Measurements from ENCODE around the gene GINS1. TPM values are rescaled to one million over a fixed set of nuclear protein-coding genes. Genes with fewer than 3 reads are reported as not detected.

Gene GINS1
- total RNA-seq (2014; rRNA removed; shearing (Covaris generic)): 76.4 and 85.0 TPM in 2 replicates

DNA sequence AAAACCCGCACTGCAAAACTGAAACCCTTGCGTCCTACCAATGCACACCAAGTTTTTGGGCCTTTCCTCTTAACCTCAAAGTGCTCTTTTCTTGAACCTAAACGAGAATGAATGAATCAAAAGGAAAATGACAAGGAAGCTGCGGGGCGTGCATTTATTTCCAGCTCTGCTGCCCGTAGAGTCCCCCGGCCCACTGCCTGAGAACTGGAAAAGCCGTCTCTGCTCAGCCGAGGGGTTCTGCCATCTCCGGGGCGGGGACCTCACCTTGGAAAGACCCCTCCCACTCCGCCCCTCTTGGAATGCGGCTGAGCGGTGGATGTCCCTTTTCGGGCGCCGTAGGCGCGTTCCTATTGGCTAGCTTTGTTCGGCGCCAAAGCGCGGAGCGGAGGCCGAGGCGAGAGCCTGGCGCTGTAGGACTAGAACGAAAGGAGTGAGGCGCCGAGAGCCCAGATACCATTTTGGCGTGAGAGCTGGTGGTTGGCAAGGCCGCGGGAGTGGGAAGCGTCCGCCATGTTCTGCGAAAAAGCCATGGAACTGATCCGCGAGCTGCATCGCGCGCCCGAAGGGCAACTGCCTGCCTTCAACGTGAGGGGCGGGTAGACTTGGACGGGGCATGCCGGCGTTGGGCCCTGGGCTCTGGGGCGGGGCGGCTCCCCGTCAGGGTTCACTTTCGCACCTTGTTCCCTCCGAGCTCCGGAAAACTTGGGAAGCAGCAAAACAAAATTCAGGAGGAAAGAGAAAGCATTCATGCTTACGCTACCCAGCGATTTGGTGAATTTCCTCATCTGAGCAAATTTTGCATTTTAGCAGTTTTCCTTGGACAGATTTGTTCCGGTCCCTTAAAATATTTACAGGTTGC, at the start of gene GINS1:
GINS1 (plus strand) TSS at position 363 of the 859 bp plus-strand sequence; CDS start at position 511, 148 bp downstream.
- H3K27ac ChIP-seq: peak within 1 kb of the TSS; percentile 89
- DNase-seq: peak; percentile 97
- peaks cover 2% of the 10 kb centered on the region; the same call in 1 of the 2 replicates for H3K9me3 ChIP-seq (replicated peaks)
- peak within 1 kb of the TSS; percentile 77 for H3K4me3 ChIP-seq
- H3K36me3 ChIP-seq: peaks cover 17% of the 10 kb centered on the region
- no peaks in the 10 kb centered on the region for H3K27me3 ChIP-seq
- no peaks in the 10 kb centered on the region; the same call in 1 of the 2 replicates for H3K4me1 ChIP-seq

DNA sequence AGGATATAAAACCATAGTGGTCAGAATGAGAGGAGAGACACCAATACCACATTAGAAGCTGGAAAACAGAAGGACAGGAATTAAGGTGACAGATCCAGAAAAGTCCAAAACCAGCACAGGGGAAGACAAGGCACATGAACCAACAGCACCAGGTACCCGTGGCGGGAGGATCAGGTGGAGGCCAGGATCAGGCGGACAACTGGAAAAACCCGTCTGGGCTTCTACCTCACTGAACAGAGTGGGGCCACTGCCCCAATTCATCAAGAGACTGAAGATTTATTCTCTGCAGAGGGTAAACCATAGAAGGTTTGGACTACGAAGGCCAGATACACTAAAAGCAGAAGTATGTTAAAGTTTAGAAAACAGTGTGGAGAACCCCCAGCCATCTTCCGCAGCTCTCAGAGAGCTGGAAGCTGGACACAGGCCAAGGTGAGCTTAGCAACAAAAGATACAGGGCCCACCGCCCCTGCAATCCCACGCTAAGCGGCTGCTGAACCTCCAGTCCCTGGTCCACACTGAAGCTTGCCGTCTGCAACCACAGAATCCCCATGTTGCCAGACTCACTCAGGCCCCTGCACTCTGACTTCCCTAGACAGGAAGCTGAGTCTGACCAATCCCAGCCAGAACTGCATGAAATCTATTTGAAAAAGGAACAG, 46.7 kb upstream of the GINS1 start:
- H3K4me3 ChIP-seq: no peak overlapping the region
- DNase-seq: peak; percentile 22 to 26
- 0 out of 2 replicates have a peak, but pooled peaks cover 2% of the 10 kb centered on the region for H3K4me1 ChIP-seq
- no peaks in the 10 kb centered on the region; the same call in 1 of the 2 replicates for H3K36me3 ChIP-seq
- peak overlapping the region; percentile 2; the same call in 1 of the 2 replicates for H3K27ac ChIP-seq
- no peaks in the 10 kb centered on the region for H3K27me3 ChIP-seq
- no peaks in the 10 kb centered on the region; the same call in 1 of the 2 replicates for H3K9me3 ChIP-seq (replicated peaks)

DNA sequence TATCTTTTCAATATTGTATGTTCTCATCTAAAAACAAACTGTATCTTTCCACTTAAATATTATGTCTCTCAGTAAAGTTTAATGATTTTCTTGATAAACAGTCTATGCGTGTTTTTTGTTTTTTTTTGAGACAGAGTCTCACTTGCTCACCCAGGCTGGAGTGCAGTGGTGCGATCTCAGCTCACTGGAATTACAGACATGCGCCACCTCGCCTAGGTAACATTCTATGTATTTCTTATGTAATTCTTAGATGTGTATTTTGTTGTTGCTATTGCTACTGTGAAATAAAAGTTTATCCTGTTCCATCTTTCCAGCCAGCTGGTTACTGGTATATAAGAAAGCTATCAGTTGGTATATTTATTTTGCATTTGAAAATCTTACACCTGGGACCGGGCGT, 46.2 kb upstream of the GINS1 start:
- H3K4me3 ChIP-seq: no peak overlapping the region
- H3K9me3 ChIP-seq (replicated peaks): peaks cover under 1% of the 10 kb centered on the region; the same call in 1 of the 2 replicates
- H3K27ac ChIP-seq: peak overlapping the region; percentile 2; the same call in 1 of the 2 replicates
- H3K36me3 ChIP-seq: no peaks in the 10 kb centered on the region; the same call in 1 of the 2 replicates
- no peak for DNase-seq
- 0 out of 2 replicates have a peak, but pooled peaks cover 2% of the 10 kb centered on the region for H3K4me1 ChIP-seq
- no peaks in the 10 kb centered on the region for H3K27me3 ChIP-seq

DNA sequence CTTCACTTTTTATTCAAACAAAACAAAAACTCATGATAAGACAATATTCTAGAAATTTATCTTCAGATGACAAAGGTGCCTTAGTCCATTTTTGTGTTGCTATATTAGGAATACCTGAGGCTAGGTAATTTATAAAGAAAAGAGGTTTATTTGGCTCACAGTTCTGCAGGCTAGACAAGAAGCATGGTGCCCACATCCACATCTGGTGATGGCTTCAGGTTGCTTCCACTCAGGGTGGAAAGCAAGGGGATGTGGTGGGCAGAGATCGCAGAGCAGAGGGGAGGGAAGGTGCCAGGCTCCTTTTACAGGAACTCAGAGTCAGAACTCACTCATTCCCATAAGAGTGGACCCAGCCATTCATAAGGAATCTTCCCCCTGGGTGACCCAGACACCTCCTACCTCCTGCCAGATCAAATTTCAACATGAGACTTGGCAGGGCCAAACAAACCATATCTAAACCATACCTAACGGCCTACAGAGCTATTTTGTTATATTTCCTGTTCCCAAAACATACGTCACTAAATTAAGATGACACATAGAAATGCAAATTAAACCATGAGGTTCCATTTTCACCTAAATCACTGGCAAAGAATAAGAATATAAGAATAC, 43.2 kb upstream of the GINS1 start:
- no peak overlapping the region for H3K27ac ChIP-seq
- H3K9me3 ChIP-seq (replicated peaks): peaks cover 4% of the 10 kb centered on the region; the same call in 1 of the 2 replicates
- peaks cover 9% of the 10 kb centered on the region for H3K36me3 ChIP-seq
- no peak overlapping the region for H3K4me3 ChIP-seq
- DNase-seq: no peak
- H3K4me1 ChIP-seq: 0 out of 2 replicates have a peak, but pooled peaks cover 2% of the 10 kb centered on the region
- no peaks in the 10 kb centered on the region for H3K27me3 ChIP-seq

DNA sequence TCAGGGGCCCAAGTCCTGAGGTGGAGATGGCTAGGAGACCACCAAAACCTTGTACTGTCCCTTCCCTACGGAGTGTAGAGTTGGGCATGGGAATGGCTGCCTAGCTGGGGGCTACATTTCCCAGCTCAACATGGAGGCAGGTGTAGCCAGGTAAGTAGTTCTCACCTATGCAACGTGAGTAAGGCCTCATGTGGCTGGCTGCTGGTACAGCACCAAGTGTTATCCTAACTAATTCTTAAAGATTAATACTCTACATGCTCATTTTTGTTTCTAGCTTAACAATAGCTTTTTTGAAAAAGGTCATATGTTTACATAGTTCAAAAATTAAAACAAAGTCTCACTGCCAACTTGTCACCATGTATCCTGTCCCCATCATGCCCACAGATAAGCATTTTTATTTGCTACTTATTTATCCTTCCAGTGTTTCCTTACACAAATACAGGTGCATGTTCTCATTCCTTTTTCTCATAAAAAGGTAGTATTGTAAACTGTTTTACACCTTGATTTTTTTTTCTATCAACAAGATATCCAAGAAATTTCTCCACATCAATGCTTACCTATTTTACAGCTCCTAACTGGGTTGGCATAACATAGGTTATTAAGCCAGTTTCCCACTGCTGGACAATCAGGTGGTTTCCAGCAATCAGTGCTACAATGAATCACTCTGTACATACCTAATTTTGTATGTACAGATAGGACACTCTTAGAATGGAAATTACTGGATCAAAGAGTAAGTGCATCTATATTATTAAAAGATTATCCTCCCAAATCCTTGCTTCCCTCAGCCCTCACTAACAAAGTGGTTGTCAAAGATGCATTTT, 42.4 kb upstream of the GINS1 start:
- H3K4me1 ChIP-seq: 0 out of 2 replicates have a peak, but pooled peaks cover 2% of the 10 kb centered on the region
- H3K27ac ChIP-seq: no peak overlapping the region
- peaks cover 4% of the 10 kb centered on the region; the same call in 1 of the 2 replicates for H3K9me3 ChIP-seq (replicated peaks)
- no peak overlapping the region for H3K4me3 ChIP-seq
- no peaks in the 10 kb centered on the region for H3K27me3 ChIP-seq
- H3K36me3 ChIP-seq: peaks cover 9% of the 10 kb centered on the region
- DNase-seq: no peak

DNA sequence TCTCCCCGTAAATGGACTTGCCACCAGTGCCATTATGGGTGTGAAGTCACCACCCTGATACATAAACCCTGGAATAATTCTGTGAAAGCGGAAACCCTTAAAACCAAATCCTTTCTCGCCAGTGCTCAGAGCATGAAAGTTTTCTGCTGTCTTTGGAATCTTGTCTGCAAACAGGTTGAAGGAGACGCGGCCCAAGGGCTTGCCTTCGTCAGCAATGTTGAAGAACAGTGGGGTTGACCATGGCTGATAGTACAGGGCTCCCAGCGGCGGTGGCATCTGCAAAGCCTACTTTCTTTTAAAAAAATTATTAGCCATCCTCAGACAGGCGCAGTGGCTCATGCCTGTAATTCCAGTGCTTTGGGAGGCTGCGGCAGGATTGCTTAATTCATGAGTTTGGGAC, 38.9 kb upstream of the GINS1 start:
- H3K9me3 ChIP-seq (replicated peaks): peaks cover 8% of the 10 kb centered on the region
- H3K27me3 ChIP-seq: no peaks in the 10 kb centered on the region
- no peak for DNase-seq
- 0 out of 2 replicates have a peak, but pooled peaks cover 2% of the 10 kb centered on the region for H3K4me1 ChIP-seq
- H3K4me3 ChIP-seq: no peak overlapping the region
- peaks cover 9% of the 10 kb centered on the region for H3K36me3 ChIP-seq
- H3K27ac ChIP-seq: no peak overlapping the region

DNA sequence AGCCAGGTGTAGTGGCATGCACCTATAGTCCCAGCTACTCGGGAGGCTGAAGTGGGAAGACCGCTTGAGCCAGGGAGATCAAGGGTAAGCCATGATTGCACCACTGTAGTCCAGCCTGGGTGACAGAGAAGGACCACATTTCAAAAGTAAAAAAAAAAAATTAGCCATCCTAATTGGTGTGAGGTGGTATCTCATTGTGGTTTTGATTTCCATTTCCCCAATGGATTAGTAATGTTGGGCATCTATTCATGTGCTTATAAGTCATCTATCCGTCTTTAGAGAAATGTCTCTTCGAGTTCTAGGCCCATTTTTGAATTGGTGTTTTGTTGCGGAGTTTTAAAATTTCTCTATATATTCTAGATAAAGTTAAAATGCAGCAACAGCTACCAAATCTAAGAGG, 38.5 kb upstream of the GINS1 start:
- Histone ChIP-seq H3K9me3 (replicated peaks) (peaks cover 8% of the 10 kb centered on the region), H3K27me3 (no peaks in the 10 kb centered on the region), H3K4me3 (no peak overlapping the region), H3K4me1 (0 out of 2 replicates have a peak, but pooled peaks cover 2% of the 10 kb centered on the region), H3K27ac (no peak overlapping the region), H3K36me3 (peaks cover 9% of the 10 kb centered on the region; the same call in 1 of the 2 replicates)
- DNase-seq: no peak

DNA sequence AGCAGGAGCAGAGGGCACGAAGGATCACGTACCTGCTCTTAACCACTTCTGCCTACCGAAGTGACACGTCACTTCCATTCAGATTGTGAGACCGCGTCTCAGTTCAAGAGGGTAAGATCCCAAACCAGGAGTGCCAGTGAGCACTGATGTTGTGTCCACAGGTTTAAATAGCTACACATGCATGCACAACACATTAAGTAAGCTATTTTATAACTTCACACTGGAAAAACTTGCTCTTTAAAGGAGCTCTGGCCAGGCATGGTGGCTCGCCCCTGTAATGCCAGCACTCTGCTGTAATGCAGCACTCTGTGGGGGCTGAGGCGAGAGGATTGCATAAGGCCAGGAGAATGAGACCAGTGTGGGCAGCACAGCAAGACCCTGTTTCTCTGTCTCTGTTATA, 37.9 kb upstream of the GINS1 start:
- Histone ChIP-seq H3K27me3 (no peaks in the 10 kb centered on the region), H3K9me3 (replicated peaks) (peaks cover 8% of the 10 kb centered on the region), H3K4me1 (0 out of 2 replicates have a peak, but pooled peaks cover 1% of the 10 kb centered on the region), H3K4me3 (no peak overlapping the region), H3K36me3 (peaks cover 9% of the 10 kb centered on the region), H3K27ac (no peak overlapping the region)
- no peak for DNase-seq

DNA sequence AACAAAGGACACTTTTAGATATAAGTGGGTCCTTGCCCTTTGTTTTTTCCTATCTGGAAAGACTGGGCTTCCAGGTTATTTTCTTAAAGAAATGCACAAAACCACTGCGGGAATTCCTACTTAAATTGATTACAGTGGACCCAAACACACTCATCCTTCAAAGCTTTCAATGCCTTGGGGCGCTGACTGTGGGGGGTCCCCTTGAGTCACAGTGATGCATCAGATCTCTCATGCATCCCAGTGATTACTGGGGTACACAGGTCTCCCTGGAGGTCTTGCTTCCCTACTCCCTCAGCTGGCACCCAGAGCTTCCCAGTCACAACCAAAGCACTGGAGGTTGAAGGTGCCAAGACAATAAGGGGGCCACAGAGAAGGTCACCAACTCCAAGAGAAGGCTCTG, 37.5 kb upstream of the GINS1 start:
- Histone ChIP-seq H3K36me3 (peaks cover 9% of the 10 kb centered on the region), H3K27me3 (no peaks in the 10 kb centered on the region), H3K9me3 (replicated peaks) (peaks cover 8% of the 10 kb centered on the region), H3K4me3 (no peak overlapping the region), H3K4me1 (no peaks in the 10 kb centered on the region), H3K27ac (no peak overlapping the region)
- no peak for DNase-seq

DNA sequence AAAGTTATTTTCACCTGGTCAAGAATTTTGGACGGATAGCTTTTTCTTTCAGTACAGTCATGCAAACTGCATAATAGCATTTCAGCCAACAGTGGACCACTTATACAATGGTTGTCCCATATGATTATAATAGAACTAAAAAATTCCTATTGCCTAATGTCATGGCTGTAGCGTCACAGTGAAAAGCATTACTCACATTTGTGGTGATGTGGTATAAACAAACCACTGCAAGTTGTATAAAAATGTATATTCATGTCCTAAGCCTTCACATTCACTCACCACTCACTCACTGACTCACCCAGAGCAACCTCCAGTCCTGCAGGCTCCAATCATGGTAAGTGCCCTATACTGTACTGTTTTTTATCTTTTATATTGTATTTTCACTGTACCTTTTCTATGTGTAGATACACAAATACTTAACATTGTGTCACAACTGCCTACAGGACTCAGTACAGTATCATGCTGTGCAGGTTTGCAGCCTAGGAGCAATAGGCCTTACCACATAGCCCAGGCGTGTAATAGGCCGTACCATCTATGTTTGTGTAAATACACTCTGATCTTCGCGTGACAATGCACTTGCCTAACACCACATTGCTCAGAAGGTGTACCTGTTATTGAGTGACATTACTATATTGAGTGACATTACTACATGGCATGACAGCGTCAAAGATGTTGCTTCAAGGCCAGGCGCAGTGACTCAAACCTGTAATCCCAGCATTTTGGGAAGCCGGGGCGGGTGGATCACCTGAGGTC, 34.7 kb upstream of the GINS1 start:
- Histone ChIP-seq H3K27ac (no peak overlapping the region), H3K9me3 (replicated peaks) (peaks cover 4% of the 10 kb centered on the region; the same call in 1 of the 2 replicates), H3K4me1 (no peaks in the 10 kb centered on the region), H3K36me3 (no peaks in the 10 kb centered on the region; the same call in none of the 2 replicates), H3K27me3 (no peaks in the 10 kb centered on the region), H3K4me3 (no peak overlapping the region)
- DNase-seq: no peak

DNA sequence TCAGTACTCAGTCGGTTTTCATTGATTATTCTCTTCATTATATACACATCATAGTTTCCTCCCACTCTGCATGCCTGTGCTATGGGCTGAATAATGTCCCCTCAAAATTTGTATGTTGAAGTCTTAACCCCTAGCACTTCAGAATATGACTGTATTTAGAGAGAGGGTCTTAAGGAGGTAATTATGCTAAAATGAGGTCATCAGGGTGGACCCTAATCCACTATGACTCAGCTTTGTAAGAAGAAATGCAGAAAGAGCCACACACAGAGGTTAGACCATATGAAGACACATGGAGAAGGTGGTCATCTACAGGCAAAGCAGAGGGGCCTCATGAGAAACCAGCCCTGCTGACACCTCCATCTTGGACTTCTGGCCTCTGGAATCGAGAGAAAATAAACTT, 32.6 kb upstream of the GINS1 start:
- DNase-seq: no peak
- Histone ChIP-seq H3K27me3 (no peaks in the 10 kb centered on the region), H3K36me3 (no peaks in the 10 kb centered on the region; the same call in none of the 2 replicates), H3K27ac (no peak overlapping the region), H3K9me3 (replicated peaks) (peaks cover 4% of the 10 kb centered on the region; the same call in 1 of the 2 replicates), H3K4me3 (no peak overlapping the region), H3K4me1 (no peaks in the 10 kb centered on the region)

DNA sequence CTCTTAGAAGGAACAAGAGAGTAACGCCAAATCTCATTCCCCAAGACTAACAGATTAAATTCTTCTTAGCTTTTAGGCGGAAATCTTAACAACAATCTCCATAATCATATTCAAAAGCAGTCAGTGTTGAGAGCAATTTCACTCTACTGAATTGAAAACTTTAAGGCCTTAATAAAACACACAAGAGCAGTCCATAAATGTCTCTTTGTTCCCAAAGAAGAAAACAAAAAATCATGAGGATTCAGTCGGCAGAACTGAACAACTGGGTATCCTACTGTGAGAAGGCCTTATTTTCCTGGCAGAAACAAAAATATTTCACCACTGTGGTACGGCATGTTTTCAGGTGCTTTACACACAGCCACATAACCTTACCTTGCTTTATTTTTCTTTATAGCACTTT, 31.2 kb upstream of the GINS1 start:
- peaks cover 4% of the 10 kb centered on the region; the same call in 1 of the 2 replicates for H3K9me3 ChIP-seq (replicated peaks)
- peaks cover 5% of the 10 kb centered on the region for H3K36me3 ChIP-seq
- H3K27me3 ChIP-seq: no peaks in the 10 kb centered on the region
- no peak overlapping the region for H3K4me3 ChIP-seq
- no peak for DNase-seq
- H3K4me1 ChIP-seq: no peaks in the 10 kb centered on the region
- no peak overlapping the region for H3K27ac ChIP-seq

DNA sequence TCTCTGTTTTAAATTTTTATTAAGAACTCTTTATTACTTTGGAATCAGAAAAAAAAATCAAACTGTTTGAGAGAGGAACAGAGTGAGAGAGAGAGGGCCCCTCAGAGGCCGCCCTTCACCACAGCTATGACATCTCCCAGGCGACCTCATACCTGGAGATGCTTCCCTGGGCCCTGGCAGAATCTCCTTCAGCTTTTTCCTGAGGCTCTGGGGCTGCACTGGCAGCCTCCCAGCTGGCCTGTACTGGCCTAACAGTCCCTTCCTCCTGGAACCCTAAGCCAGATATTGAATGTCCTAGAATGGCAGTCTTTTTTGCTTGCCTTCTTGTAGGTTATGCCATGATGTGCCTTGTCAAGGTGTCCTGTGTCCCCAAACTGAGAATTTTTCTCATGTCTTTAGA, 30.6 kb upstream of the GINS1 start:
- Histone ChIP-seq H3K27me3 (no peaks in the 10 kb centered on the region), H3K9me3 (replicated peaks) (peaks cover 4% of the 10 kb centered on the region; the same call in 1 of the 2 replicates), H3K4me3 (no peak overlapping the region), H3K27ac (no peak overlapping the region), H3K4me1 (no peaks in the 10 kb centered on the region), H3K36me3 (peaks cover 9% of the 10 kb centered on the region)
- DNase-seq: no peak

All from SJCRH30 (cell line).